PC-3 (cell line): ENCODE measurements around the gene MT1M. TPM values are rescaled to one million over a fixed set of nuclear protein-coding genes. Genes with fewer than 3 reads are reported as not detected.

Experiments
- ATAC-seq: fragments of 200-7000 bp; cut with Tn5 transposase; 2 replicates; pipeline ENCODE4 v1.9.1; 2020; ENCODE audit warnings: mild to moderate bottlenecking, moderate library complexity
- BruUV-seq: library from RNA; stranded (reverse); fragments of 400-500 nt; replicated peaks from 2 replicates; lab custom pipeline; 2021; lab: Mats Ljungman, UMichigan
- CTCF ChIA-PET: fragments of 300-600 bp; sonication (Branson Sonifier 250); formaldehyde crosslinking; loops from one replicate; lab custom pipeline; 2022; ENCODE audit warnings: antibody characterized with exemption; lab: Charles Lee
- POLR2A ChIA-PET: fragments of 300-600 bp; sonication (Branson Sonifier 250); formaldehyde crosslinking; loops from one replicate; lab custom pipeline; 2022; ENCODE audit warnings: antibody characterized with exemption; ENCODE audit not compliant: unreplicated experiment; lab: Charles Lee
- DNase-seq: peaks from one replicate; pipeline ENCODE4 v3.0.0-alpha.2; 2015
- H2AFZ ChIP-seq: fragments of 300-600 bp; sonication (generic); 2 replicates; pipeline ENCODE4 v1.6.0; 2016; ENCODE audit warnings: antibody characterized with exemption, low read length
- H3F3A ChIP-seq: fragments of 300-600 bp; sonication (generic); one replicate; pipeline ENCODE4 v1.6.0; 2017; ENCODE audit warnings: antibody characterized with exemption, low read length, control low read depth, mild to moderate bottlenecking; ENCODE audit not compliant: unreplicated experiment
- H3K27ac ChIP-seq: fragments of 300-600 bp; sonication (generic); 2 replicates; pipeline ENCODE4 v1.5.1; 2016; ENCODE audit warnings: mild to moderate bottlenecking, low read length
- H3K27me3 ChIP-seq: fragments of 300-600 bp; sonication (generic); 2 replicates; pipeline ENCODE4 v1.6.1; 2016; ENCODE audit warnings: low read length, mixed read lengths
- H3K36me3 ChIP-seq: fragments of 300-600 bp; sonication (generic); 2 replicates; pipeline ENCODE4 v1.6.1; 2016; ENCODE audit warnings: low read depth, mixed run types, low read length, mixed read lengths
- H3K4me1 ChIP-seq: fragments of 300-600 bp; sonication (generic); 2 replicates; pipeline ENCODE4 v1.5.1; 2016; ENCODE audit warnings: low read length; ENCODE audit not compliant: insufficient read depth
- H3K4me2 ChIP-seq: fragments of 300-600 bp; sonication (generic); 2 replicates; pipeline ENCODE4 v1.6.0; 2016; ENCODE audit warnings: low read length
- H3K4me3 ChIP-seq: fragments of 300-600 bp; sonication (generic); 2 replicates; pipeline ENCODE4 v1.5.1; 2016; ENCODE audit warnings: mild to moderate bottlenecking, low read length, mixed read lengths
- H3K79me2 ChIP-seq: fragments of 300-600 bp; sonication (generic); 2 replicates; pipeline ENCODE4 v1.6.1; 2017; ENCODE audit warnings: low read length, mixed read lengths
- H3K9ac ChIP-seq: fragments of 300-600 bp; sonication (generic); 2 replicates; pipeline ENCODE4 v1.6.0; 2016; ENCODE audit warnings: mild to moderate bottlenecking, low read length
- H3K9me2 ChIP-seq: fragments of 300-600 bp; sonication (generic); replicated peaks from 2 replicates; pipeline ENCODE4 v1.6.1; 2016; ENCODE audit warnings: mixed run types, low read length, mixed read lengths
- H3K9me3 ChIP-seq: fragments of 300-600 bp; sonication (generic); 2 replicates; pipeline ENCODE4 v1.6.1; 2016; ENCODE audit warnings: low read length, mixed read lengths
- H4K20me1 ChIP-seq: fragments of 300-600 bp; sonication (generic); 2 replicates; pipeline ENCODE4 v1.6.1; 2016; ENCODE audit warnings: low read length, mixed read lengths
- EZH2 ChIP-seq: fragments of 300-600 bp; sonication (generic); IDR thresholded peaks from one replicate; pipeline ENCODE4 v1.6.1; 2017; ENCODE audit warnings: antibody characterized with exemption, mild to moderate bottlenecking, low read length; ENCODE audit not compliant: unreplicated experiment
- EZH2phosphoT487 ChIP-seq: fragments of 300-600 bp; sonication (generic); IDR thresholded peaks from 2 replicates; pipeline ENCODE4 v1.6.1; 2018; ENCODE audit warnings: mild to moderate bottlenecking, antibody characterized with exemption, low read length, borderline replicate concordance
- intact Hi-C: fragments of 100-400 bp; cut with micrococcal nuclease; formaldehyde crosslinking; loops from 2 replicates; pipeline ENCODE4 v1.9.0; 2023
- total RNA-seq: library from RNA; depleted of rRNA; stranded (reverse); fragments of >200 nt; gene quantifications from 2 replicates; pipeline ENCODE4 v1.2.3, GENCODE V29; 2014; rRNA removed
- TF ChIP-seq, protein P1 (sequence below): fragments of 300-600 bp; sonication (generic); conservative IDR thresholded peaks from 2 replicates; pipeline ENCODE4 v1.5.1; 2017; ENCODE audit warnings: antibody characterized with exemption, low read depth, mild to moderate bottlenecking, low read length

The MT1M gene
- total RNA-seq, 1 experiment from 2014 or later = 1.5 TPM

DNA sequence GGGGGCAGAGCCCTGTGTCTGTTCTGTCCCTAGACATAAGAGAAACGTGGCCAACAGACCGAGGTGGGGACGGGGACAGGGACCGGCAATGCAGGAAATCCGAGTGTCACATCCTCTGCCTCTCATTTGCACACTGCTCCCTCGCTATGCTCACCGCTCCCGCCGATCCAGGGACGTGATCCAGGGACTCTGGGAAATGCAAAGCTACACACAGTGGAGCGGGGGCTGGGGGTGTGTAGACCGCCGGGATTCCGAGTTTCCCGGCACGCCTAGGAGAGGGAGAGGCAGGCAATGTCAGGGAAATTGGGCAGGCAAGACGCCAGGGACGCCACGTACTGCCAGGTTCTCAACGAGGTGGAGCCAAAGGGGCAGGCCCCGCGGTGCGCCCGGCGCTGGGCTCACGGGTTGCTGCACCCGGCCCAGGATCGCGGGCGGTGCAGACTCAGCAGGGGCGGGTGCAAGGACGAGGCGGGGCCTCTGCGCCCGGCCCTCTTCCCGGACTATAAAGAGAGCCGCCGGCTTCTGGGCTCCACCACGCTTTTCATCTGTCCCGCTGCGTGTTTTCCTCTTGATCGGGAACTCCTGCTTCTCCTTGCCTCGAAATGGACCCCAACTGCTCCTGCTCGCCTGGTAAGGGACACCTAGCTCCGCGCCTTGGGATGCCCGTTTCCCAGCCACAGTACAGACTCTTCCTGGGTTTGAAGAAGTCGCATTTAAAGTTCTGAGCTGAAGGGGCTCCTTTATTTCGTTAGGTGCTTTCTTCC is 49.7 kb downstream of the MT1M start, which contains the start of gene MT1X:
MT1X (plus strand) TSS at position 532 of the 764 bp plus-strand sequence; CDS start at position 603, 71 bp downstream.
- POLR2A ChIA-PET = interaction anchor here (0.6 kb wide), 1 partner anchor 72 kb away, joined by 3 read pairs; no protein-coding TSS in a partner anchor
- no peaks in the 10 kb centered on the region for H3K36me3 ChIP-seq
- peaks cover 29% of the 10 kb centered on the region for H3K4me1 ChIP-seq
- H3K79me2 ChIP-seq = peaks cover 8% of the 10 kb centered on the region; the same call in 1 of the 2 replicates
- TSS peak; percentile 42 for BruUV-seq
- H3K4me3 ChIP-seq = peak within 1 kb of the TSS; percentile 77
- intact Hi-C loops = loop anchor here (5.0 kb wide), 1 partner anchor 75 kb away; the partner anchor contains the start of gene MT2A
- CTCF ChIA-PET = no interaction called here
- no peaks in the 10 kb centered on the region for H3K9me2 ChIP-seq
- H4K20me1 ChIP-seq = no peaks in the 10 kb centered on the region
- H2AFZ ChIP-seq = peak within 1 kb of the TSS; percentile 66
- DNase-seq = peak; percentile 89
- H3K9ac ChIP-seq = peak within 1 kb of the TSS; percentile 72
- peak; percentile 94 for ATAC-seq
- H3K27ac ChIP-seq = peak within 1 kb of the TSS; percentile 10; the same call in 1 of the 2 replicates
- no peaks in the 10 kb centered on the region for H3F3A ChIP-seq
- H3K27me3 ChIP-seq = no peaks in the 10 kb centered on the region
- H3K4me2 ChIP-seq = peak within 1 kb of the TSS; percentile 94
- no peak for TF ChIP-seq EZH2
- TF ChIP-seq, protein P1, sequence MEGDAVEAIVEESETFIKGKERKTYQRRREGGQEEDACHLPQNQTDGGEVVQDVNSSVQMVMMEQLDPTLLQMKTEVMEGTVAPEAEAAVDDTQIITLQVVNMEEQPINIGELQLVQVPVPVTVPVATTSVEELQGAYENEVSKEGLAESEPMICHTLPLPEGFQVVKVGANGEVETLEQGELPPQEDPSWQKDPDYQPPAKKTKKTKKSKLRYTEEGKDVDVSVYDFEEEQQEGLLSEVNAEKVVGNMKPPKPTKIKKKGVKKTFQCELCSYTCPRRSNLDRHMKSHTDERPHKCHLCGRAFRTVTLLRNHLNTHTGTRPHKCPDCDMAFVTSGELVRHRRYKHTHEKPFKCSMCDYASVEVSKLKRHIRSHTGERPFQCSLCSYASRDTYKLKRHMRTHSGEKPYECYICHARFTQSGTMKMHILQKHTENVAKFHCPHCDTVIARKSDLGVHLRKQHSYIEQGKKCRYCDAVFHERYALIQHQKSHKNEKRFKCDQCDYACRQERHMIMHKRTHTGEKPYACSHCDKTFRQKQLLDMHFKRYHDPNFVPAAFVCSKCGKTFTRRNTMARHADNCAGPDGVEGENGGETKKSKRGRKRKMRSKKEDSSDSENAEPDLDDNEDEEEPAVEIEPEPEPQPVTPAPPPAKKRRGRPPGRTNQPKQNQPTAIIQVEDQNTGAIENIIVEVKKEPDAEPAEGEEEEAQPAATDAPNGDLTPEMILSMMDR = no peak
- no peak for TF ChIP-seq EZH2phosphoT487
- H3K9me3 ChIP-seq = no peaks in the 10 kb centered on the region

DNA sequence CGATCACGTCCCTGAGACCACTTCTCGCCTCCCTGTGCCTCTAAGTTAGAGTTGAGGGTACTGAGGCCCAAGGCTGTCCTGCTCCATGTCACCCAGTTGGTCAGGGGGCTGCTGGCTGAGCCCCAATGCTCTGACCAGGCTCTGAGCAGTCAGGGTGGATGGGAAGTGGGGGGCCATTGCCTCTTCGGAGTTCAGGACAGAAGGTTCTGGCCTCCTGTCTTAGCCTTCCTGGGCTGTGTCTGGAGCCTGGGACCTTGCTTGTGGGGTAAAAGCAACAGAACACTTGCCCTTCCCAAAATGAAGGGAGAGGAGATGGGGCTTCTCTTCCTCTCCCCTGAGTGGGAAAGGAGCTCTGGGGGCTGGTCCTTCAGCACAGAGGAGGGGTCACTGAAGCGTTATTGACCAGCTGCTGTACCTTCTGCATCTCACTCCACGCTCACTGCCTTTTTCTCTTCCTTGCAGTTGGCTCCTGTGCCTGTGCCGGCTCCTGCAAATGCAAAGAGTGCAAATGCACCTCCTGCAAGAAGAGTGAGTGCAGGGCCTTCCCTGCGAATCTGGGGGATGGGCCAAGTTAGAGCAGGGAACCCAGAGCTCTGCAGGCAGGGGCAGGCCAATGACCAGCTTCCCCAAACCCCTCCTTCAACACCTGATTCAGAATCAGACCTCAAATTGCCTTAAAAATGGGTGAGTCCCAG is 50.4 kb downstream of the MT1M start:
- H2AFZ ChIP-seq = peak overlapping the region; percentile 66
- DNase-seq = no peak
- TSS peak; percentile 91 for BruUV-seq
- intact Hi-C loops = loop anchor here (5.0 kb wide), 1 partner anchor 76 kb away; the partner anchor contains the start of gene MT2A
- H3F3A ChIP-seq = no peaks in the 10 kb centered on the region
- H3K9me3 ChIP-seq = no peaks in the 10 kb centered on the region
- H3K36me3 ChIP-seq = no peaks in the 10 kb centered on the region
- no peak for TF ChIP-seq EZH2
- TF ChIP-seq, protein P1 = no peak
- TF ChIP-seq EZH2phosphoT487 = no peak
- ChIA-PET POLR2A (interaction anchor here (0.6 kb wide), 1 partner anchor 73 kb away, joined by 3 read pairs; no protein-coding TSS in a partner anchor), CTCF (no interaction called here)
- peak overlapping the region; percentile 77 for H3K4me3 ChIP-seq
- no peaks in the 10 kb centered on the region for H4K20me1 ChIP-seq
- H3K9me2 ChIP-seq = no peaks in the 10 kb centered on the region
- no peaks in the 10 kb centered on the region for H3K27me3 ChIP-seq
- ATAC-seq = no peak
- peak overlapping the region; percentile 72 for H3K9ac ChIP-seq
- H3K79me2 ChIP-seq = peaks cover 8% of the 10 kb centered on the region; the same call in 1 of the 2 replicates
- H3K4me1 ChIP-seq = peaks cover 29% of the 10 kb centered on the region
- peak overlapping the region; percentile 94 for H3K4me2 ChIP-seq
- no peak overlapping the region for H3K27ac ChIP-seq

Other genes with a start within 250 kb of the MT1M start
- 98.9 and 107 TPM in 2 replicates for gene AMFR, start 207.1 kb upstream of the MT1M start, total RNA-seq
- 44.5 and 109 TPM in 2 replicates for gene NUDT21, start 181.3 kb upstream of the MT1M start, total RNA-seq
- gene OGFOD1, start 181.1 kb upstream of the MT1M start, total RNA-seq = 46.4 and 55.5 TPM in 2 replicates
- gene BBS2, start 112.6 kb upstream of the MT1M start, total RNA-seq = 17.6 and 19.2 TPM in 2 replicates
- gene MT4, start 67.6 kb upstream of the MT1M start, total RNA-seq = not detected in 2 replicates
- gene MT3, start 43.1 kb upstream of the MT1M start, total RNA-seq = not detected in 2 replicates
- 683 and 758 TPM in 2 replicates for gene MT2A, start 24.1 kb upstream of the MT1M start, total RNA-seq
- gene MT1E, start 6.9 kb upstream of the MT1M start, total RNA-seq = not detected in 2 replicates
- not detected in 2 replicates for gene MT1A, start 6.0 kb downstream of the MT1M start, total RNA-seq
- not detected in 2 replicates for gene MT1B, start 19.2 kb downstream of the MT1M start, total RNA-seq
- 15.2 and 27.3 TPM in 2 replicates for gene MT1F, start 25.3 kb downstream of the MT1M start, total RNA-seq
- gene MT1G, start 35.4 kb downstream of the MT1M start, total RNA-seq = not detected in 2 replicates
- not detected in 2 replicates for gene MT1H, start 37.2 kb downstream of the MT1M start, total RNA-seq
- 83.8 and 120 TPM in 2 replicates for gene MT1X, start 49.8 kb downstream of the MT1M start, total RNA-seq
- 94.5 and 98.6 TPM in 2 replicates for gene NUP93, start 97.5 kb downstream of the MT1M start, total RNA-seq
- not detected in 2 replicates for gene SLC12A3, start 232.5 kb downstream of the MT1M start, total RNA-seq